Heart left ventricle (tissue), 13 donors: ENCODE results near the gene CNPY1.

ENCODE experiments used
- POLR2A ChIP-seq, 2 donors: fragments of 450-650 bp; IDR thresholded peaks; one replicate each; pipeline ENCODE4 v1.6.1; 2017; ENCODE audit warnings: antibody characterized with exemption in 2 of 2, mild to moderate bottlenecking in 2 of 2, moderate library complexity in 2 of 2
- TF ChIP-seq, protein P1 (sequence below), 12 donors: fragments of 200-600 bp; sonication (generic) in 4 of 12; IDR thresholded peaks; one replicate each; pipeline versions ENCODE4 v1.5.0 to v1.8.0; 2018 to 2022; ENCODE audit warnings: antibody characterized with exemption in 12 of 12, mild to moderate bottlenecking in 5 of 12
- donor health status: ischemic (EF 13 %, LVEDD 7.1; RV severe dilation, severe dysfunction).
- donor health status: DM: no; HTN: yes; CAD: no.
- donor health status: DM: no; HTN: no; CAD: no.
- donor health status: ischemic (EF 25% LVEDD 6.9; RV normal size, moderate dysfunction).
- donor health status: ischemic (EF 25% LVEDD 5.7; RV mildly dilated, moderate dysfunction).
- donor health status: ischemic (EF 35%, LVEDD 5.7; RV mildly dilated, moderate dysfunction).
- donor health status: nonischemic (EF 11% LVEDD 7.7; RV severe dilation, severe dysfunction).
- donor health status: DM: yes; HTN: yes; CAD: no.
- donor health status: PGD.
- donor health status: ischemic (EF 29% LVEDD 5.4; RV normal size, mild dysfunction).
- donor health status: nonischemic (EF 23%, LVEDD 6.1; RV moderate dilation, normal function).

DNA sequence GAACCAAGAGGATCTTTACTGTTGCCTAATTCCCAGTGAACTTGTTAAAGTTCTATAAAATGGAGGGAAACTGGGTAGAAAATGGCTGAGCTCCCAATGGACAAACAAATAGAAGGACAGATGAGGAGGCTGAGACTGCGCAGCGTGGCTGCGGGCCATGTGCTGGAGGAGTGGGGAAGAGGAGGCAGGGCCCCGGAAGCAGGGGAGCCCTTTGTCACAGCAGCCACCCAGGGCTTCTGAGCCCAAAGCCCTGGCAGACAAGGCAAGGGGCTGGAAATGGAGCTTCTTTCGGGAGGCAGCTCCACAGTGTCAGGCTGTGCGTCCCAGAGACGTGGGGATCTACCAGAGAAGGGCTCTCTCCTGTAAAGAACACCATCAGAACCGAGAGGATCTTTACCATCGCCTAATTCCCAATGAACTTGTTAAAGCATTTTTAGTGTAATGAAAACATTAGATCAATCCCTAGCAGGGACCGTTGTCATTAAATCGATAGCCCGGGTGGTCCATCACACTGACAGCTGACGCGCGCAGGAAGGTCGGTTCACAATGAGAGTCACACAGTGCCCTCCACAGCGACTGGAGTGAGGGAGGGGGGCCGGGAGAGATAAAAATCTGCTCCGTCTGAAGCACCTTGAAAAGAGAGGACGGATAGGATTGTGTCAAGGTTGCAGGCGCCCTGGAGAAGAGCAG lies 14.0 kb upstream of the CNPY1 start:
- TF ChIP-seq, protein P1, sequence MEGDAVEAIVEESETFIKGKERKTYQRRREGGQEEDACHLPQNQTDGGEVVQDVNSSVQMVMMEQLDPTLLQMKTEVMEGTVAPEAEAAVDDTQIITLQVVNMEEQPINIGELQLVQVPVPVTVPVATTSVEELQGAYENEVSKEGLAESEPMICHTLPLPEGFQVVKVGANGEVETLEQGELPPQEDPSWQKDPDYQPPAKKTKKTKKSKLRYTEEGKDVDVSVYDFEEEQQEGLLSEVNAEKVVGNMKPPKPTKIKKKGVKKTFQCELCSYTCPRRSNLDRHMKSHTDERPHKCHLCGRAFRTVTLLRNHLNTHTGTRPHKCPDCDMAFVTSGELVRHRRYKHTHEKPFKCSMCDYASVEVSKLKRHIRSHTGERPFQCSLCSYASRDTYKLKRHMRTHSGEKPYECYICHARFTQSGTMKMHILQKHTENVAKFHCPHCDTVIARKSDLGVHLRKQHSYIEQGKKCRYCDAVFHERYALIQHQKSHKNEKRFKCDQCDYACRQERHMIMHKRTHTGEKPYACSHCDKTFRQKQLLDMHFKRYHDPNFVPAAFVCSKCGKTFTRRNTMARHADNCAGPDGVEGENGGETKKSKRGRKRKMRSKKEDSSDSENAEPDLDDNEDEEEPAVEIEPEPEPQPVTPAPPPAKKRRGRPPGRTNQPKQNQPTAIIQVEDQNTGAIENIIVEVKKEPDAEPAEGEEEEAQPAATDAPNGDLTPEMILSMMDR (IDR thresholded peaks at IDR 0.05) = no peak
- no peak for TF ChIP-seq POLR2A (IDR thresholded peaks at IDR 0.05)
